Activated CD4-positive, alpha-beta T cell treated with anti-CD3 and anti-CD28 coated beads, Interleukin-2, amount 50 U/mL, for 24 hours (primary cell): ENCODE data around the gene RITA1.
A peak's percentile ranks its signal among the peaks of the same experiment; 100 is the strongest.
"Not testable (repeated sequence)": the region's sequence is repeated elsewhere in the genome, so short reads cannot be mapped to it uniquely, and the experiment has no call there.

Experiments used
- DNase-seq, 2 donors: peaks; one replicate each; pipeline ENCODE4 v3.0.0-alpha.2; 2020; ENCODE audit warnings: low read depth in 1 of 2, low spot score in 1 of 2

The RITA1 gene

GRCh38 chr12:113201187-113202177 is 16.0 kb downstream of the RITA1 start:
- no peak for DNase-seq

- no peak for DNase-seq
Measured at GRCh38 chr12:113202300-113203075, 17.0 kb downstream of the RITA1 start.

- no peak for DNase-seq
Measured at GRCh38 chr12:113203852-113204760, 18.6 kb downstream of the RITA1 start.

- DNase-seq, result no peak
Measured at GRCh38 chr12:113204804-113205203, 19.3 kb downstream of the RITA1 start.

- DNase-seq, result not testable (repeated sequence)
Measured at GRCh38 chr12:113206802-113207201, 21.3 kb downstream of the RITA1 start.

- no peak for DNase-seq
Measured at GRCh38 chr12:113207613-113208040, 22.1 kb downstream of the RITA1 start.

- peak in 1 of 2 donors; percentile 26 for DNase-seq
Measured at GRCh38 chr12:113208041-113208934, 22.8 kb downstream of the RITA1 start.

GRCh38 chr12:113211160-113211559 is 25.6 kb downstream of the RITA1 start:
- no peak for DNase-seq

- DNase-seq, result no peak
Measured at GRCh38 chr12:113214895-113215400, 29.4 kb downstream of the RITA1 start.

GRCh38 chr12:113216027-113216426 is 30.5 kb downstream of the RITA1 start:
- DNase-seq, result no peak

- DNase-seq, result no peak
Measured at GRCh38 chr12:113220593-113221180, 35.2 kb downstream of the RITA1 start.

GRCh38 chr12:113221181-113221996 is 35.9 kb downstream of the RITA1 start, which contains the start of gene TPCN1:
Gene TPCN1 (plus strand): TSS chr12:113221464. CDS start chr12:113226853, 5,389 bp downstream.
- peak; percentile 94 to 99 for DNase-seq

GRCh38 chr12:113221997-113222729 is 36.6 kb downstream of the RITA1 start:
- peak; percentile 12 for DNase-seq

- DNase-seq, result no peak
Measured at GRCh38 chr12:113222730-113223531, 37.4 kb downstream of the RITA1 start.

GRCh38 chr12:113224955-113225354 is 39.4 kb downstream of the RITA1 start:
- no peak for DNase-seq

GRCh38 chr12:113226696-113227568 is 41.4 kb downstream of the RITA1 start:
- no peak for DNase-seq
